ENCODE results near the gene PHC2. TPM values are rescaled to one million over a fixed set of nuclear protein-coding genes. Genes with fewer than 3 reads are reported as not detected.

Gene PHC2
- total RNA-seq, 1 experiment from 2014 or later, result 9.4 TPM

DNA sequence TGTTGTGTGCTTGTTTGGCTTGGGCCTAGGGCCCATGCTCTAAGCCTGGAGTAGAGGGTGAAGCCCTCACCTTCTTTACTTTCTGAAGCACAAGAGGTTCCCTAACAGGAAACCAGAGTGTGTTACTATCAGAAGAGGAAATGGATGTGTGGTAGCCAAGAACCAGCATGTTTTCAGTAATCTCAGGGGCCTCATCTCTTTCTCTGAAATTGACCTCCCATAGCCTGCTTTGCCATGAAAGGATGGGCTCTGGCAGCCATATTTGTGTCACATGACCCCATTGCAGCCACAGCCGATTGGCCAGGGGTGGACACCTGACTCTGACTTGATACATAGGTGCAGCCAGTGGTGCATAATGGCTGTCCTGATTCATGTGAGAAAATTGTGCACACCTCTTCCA, 128.6 kb downstream of the PHC2 start:
- no peak overlapping the region for H3K18ac ChIP-seq (ENCODE audit: insufficient read length, low read depth, low read length)
- H4K91ac ChIP-seq (ENCODE audit: insufficient read length, low read depth, low read length), result no peak overlapping the region
- Mint-ChIP-seq H3K4me3 (no peak overlapping the region; a peak in 1 of 5 replicates), H3K36me3 (ENCODE audit: insufficient read depth in 1 of 3, low read depth in 3 of 3) (peaks cover 15 to 25% (median 19%) of the 10 kb centered on the region in 3 experiments; a peak in 6 of 7 replicates), H3K27ac (no peak overlapping the region), H3K27me3 (ENCODE audit: low read depth) (peaks cover 8% of the 10 kb centered on the region), H3K4me1 (peaks cover 9 to 20% of the 10 kb centered on the region in 2 experiments), H3K9me3 (peaks cover 0 to 4% of the 10 kb centered on the region in 2 experiments; a peak in 3 of 5 replicates)
- no peaks in the 10 kb centered on the region for H3K4me1 ChIP-seq (ENCODE audit: insufficient read depth, low read length)
- no peak overlapping the region for H2BK5ac ChIP-seq (ENCODE audit: insufficient read length, low read length)
- H3K4me2 ChIP-seq (ENCODE audit: insufficient read depth, insufficient read length, low read length), result no peak overlapping the region
- no peak overlapping the region for H3T11ph ChIP-seq (ENCODE audit: low read length)
- H3K27me3 ChIP-seq (ENCODE audit: insufficient read depth, low read length), result peaks cover 4% of the 10 kb centered on the region; the same call in 1 of the 2 replicates
- no peak for DNase-seq
- TF ChIP-seq, protein P1, sequence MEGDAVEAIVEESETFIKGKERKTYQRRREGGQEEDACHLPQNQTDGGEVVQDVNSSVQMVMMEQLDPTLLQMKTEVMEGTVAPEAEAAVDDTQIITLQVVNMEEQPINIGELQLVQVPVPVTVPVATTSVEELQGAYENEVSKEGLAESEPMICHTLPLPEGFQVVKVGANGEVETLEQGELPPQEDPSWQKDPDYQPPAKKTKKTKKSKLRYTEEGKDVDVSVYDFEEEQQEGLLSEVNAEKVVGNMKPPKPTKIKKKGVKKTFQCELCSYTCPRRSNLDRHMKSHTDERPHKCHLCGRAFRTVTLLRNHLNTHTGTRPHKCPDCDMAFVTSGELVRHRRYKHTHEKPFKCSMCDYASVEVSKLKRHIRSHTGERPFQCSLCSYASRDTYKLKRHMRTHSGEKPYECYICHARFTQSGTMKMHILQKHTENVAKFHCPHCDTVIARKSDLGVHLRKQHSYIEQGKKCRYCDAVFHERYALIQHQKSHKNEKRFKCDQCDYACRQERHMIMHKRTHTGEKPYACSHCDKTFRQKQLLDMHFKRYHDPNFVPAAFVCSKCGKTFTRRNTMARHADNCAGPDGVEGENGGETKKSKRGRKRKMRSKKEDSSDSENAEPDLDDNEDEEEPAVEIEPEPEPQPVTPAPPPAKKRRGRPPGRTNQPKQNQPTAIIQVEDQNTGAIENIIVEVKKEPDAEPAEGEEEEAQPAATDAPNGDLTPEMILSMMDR (conservative IDR thresholded peaks at IDR 0.05), result no peak
- no peak overlapping the region for H4K5ac ChIP-seq (ENCODE audit: insufficient read length, low read depth, low read length)
- H3K56ac ChIP-seq (ENCODE audit: insufficient read length, low read depth, low read length), result no peak overlapping the region
- H2BK120ac ChIP-seq (ENCODE audit: low read depth, low read length, poor library complexity, severe bottlenecking), result no peak overlapping the region
- H2AK5ac ChIP-seq (ENCODE audit: insufficient read length, low read length), result no peak overlapping the region
- H2BK15ac ChIP-seq (ENCODE audit: low read depth, low read length), result no peak overlapping the region
- H3K23ac ChIP-seq (ENCODE audit: insufficient read length, low read depth, low read length), result no peak overlapping the region
- no peaks in the 10 kb centered on the region for H3K79me1 ChIP-seq (ENCODE audit: insufficient read depth, low read depth, low read length, poor library complexity, severe bottlenecking)
- no peak overlapping the region for H3K27ac ChIP-seq (ENCODE audit: insufficient read length, low read depth, low read length)
- WGBS (ENCODE audit: extremely low coverage, insufficient read length, low lambda C conversion rate), result no CpG with 5 or more reads among the region's 1 CpG
- H3K9ac ChIP-seq (ENCODE audit: extremely low read depth, insufficient read length, low read length), result no peak overlapping the region
- H2BK12ac ChIP-seq (ENCODE audit: insufficient read length, low read depth, low read length), result no peak overlapping the region
- H2AFZ ChIP-seq (ENCODE audit: low read length), result no peak overlapping the region
- H3K23me2 ChIP-seq (ENCODE audit: insufficient read length, low read depth, low read length, poor library complexity, severe bottlenecking), result peaks cover 3% of the 10 kb centered on the region
- H2BK20ac ChIP-seq (ENCODE audit: low read depth, low read length, poor library complexity, severe bottlenecking), result no peak overlapping the region
- H3K79me2 ChIP-seq (ENCODE audit: insufficient read depth, low read length), result no peaks in the 10 kb centered on the region
- no peaks in the 10 kb centered on the region for H3K9me3 ChIP-seq (ENCODE audit: control insufficient read depth, low read depth, low read length)
- H4K8ac ChIP-seq (replicated peaks; ENCODE audit: insufficient read length, low read depth, low read length), result no peak overlapping the region
- no peak overlapping the region for H3K4ac ChIP-seq (ENCODE audit: low read depth, low read length)
- no peak overlapping the region for H3K14ac ChIP-seq (ENCODE audit: insufficient read depth, low read length)
- H4K20me1 ChIP-seq (ENCODE audit: control insufficient read depth, insufficient read depth, insufficient read length), result no peaks in the 10 kb centered on the region

All from H9 (cell line).